ENCODE measurements around the gene MTURN.
"Not testable (repeated sequence)": the region's sequence is repeated elsewhere in the genome, so short reads cannot be mapped to it uniquely, and the experiment has no call there.

Gene MTURN

DNA sequence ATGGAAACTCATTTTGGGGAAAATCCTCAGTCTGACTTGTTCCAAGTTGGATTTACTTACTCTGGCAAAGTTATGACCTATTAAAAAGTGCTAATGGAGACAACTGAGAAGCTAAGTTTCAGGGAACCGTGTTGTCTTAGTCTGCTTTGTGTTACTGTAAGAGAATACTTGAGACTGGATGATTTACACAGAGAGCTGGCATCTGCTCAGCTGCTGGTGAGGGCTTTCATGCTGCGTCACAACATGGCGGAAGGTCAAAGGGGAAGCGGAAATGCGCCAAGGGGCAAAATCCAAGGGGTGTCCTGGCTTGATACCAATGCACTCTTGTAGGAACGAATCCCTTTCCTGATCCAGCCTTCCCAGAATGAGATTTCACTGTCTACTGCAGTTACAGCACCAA is 46.4 kb downstream of the MTURN start:
- DNase-seq, result no peak

DNA sequence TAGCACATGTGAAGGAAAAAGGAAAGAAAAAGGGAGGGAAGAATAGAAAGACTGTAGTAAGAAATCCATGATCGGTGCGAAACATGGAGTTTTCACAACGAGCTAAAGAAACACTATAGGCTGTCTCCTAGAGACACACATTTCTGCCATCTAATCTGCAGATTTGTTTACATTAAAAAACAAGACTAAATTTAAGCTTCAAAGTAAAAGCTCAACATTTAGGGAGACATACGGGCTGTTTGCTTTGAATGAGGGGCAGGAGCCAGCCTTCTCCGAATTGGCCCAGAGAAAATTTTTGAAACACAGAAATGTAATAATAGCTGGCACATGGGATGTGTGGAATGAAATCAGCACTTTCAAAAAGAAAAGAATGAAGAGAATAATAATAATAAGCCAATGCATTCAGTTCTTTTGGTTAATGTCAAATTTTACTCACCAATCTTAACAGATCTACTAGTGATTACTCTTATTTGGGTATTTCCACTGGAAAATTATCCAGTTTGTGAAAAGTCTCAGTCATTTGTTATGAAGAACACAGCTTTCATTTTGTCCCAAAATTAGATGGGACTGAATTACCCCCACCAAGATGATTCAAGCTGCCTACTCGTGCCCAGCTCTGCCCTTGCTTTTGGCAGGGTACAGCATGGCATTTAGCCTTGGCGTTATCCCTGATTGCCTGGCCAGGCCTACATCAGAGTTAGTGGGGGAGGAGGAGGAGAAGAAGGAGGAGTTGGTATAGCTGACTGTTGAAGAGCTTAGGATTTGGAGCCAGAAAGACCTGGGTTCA is 47.1 kb downstream of the MTURN start:
- no peak for DNase-seq

- no peak for DNase-seq
These were observed 48.0 kb downstream of the MTURN start for GRCh38 chr7:30182814-30183213.

- no peak for DNase-seq
These were observed 49.1 kb downstream of the MTURN start for GRCh38 chr7:30183749-30184369.

- no peak for DNase-seq
These were observed 50.2 kb downstream of the MTURN start for GRCh38 chr7:30184791-30185487.

- DNase-seq, result no peak
These were observed 50.7 kb downstream of the MTURN start for GRCh38 chr7:30185496-30185895.

GRCh38 chr7:30186725-30187124 is 51.9 kb downstream of the MTURN start:
- DNase-seq, result no peak

GRCh38 chr7:30187513-30187912 is 52.7 kb downstream of the MTURN start:
- DNase-seq, result no peak

DNA sequence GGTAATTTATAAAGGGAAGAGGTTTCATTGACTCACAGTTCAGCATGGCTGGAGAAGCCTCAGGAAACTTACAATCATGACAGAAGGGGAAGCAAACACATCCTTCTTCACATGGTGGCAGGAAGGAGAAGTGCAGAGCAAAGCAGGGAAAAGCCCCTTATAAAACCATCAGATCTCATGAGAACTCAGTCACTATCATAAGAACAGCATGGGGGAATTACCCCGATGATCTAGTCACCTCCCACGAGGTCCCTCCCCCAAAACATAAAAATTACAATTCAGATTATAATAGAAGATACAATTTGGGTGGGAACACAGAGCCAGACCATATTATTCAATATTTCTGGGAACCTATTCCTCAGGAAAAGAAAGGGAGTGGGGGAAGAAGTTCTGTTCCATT is 53.6 kb downstream of the MTURN start:
- DNase-seq, result not testable (repeated sequence)

GRCh38 chr7:30188811-30189210 is 54.0 kb downstream of the MTURN start:
- no peak for DNase-seq

GRCh38 chr7:30191809-30192208 is 57.0 kb downstream of the MTURN start:
- DNase-seq, result no peak

GRCh38 chr7:30193336-30193943 is 58.7 kb downstream of the MTURN start:
- DNase-seq, result no peak

GRCh38 chr7:30196408-30196807 is 61.6 kb downstream of the MTURN start:
- no peak for DNase-seq

DNA sequence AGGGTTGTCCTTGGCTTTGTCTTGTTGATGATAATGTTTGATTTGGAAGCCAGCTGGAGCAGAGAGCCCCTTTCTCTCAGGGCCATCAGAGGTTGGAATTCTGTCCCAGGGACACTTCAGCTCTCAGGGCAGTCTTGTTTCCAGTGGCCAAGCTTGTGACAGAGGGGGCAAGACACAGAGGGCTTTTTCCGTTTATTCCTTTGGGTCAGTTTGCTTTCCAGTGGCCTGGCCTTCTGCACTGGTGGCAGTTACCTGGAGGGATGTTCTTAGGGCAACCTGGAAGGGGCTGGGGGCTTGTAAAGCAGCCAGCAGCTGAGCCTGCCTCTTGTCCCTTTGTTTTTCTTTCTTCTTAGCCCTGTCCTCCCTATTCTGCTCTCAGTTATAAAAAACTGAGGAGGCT is 62.7 kb downstream of the MTURN start:
- DNase-seq, result no peak

DNA sequence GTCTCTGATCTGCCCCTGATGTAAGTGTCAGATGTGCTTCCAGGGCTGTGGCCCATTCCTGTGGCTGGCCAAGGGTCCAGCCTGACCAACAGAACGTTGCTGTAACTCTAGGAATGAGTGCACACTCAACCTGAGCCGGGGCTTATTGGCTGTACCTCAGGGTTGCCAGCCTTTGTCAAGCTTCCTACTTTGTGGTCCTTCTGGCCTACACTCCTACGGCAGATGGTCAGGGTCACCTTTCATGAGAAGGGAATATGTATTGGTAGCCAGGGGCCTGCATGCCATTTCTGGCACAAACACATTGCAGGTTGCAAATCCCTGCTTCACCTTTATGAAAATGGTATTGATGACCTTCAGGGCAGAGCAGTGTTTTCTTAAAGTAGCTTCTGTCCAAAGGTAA is 64.5 kb downstream of the MTURN start:
- DNase-seq, result no peak

GRCh38 chr7:30200591-30200990 is 65.8 kb downstream of the MTURN start:
- no peak for DNase-seq

- DNase-seq, result no peak
These were observed 66.4 kb downstream of the MTURN start for GRCh38 chr7:30201161-30201666.

DNA sequence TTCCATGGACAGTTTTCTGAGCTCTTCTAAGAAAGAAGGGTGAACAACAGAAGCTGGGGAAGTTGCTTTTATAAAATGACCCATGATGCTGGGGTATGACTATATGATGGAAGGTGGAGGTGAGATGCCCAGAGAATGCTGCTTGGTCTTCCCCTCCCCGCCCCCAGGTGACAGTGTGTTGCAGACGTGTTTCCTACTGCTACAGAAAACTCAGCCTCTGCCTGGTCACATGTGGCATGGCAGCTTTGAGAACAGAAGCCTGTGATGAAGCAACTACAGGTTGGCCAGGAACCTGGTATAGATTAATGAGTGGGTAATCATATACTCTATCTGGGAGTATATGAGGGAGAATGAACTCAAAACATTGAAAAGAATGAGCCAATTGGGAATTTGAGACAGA is 67.1 kb downstream of the MTURN start:
- no peak for DNase-seq

GRCh38 chr7:30202671-30203070 is 67.9 kb downstream of the MTURN start:
- no peak for DNase-seq

- no peak for DNase-seq
These were observed 71.7 kb downstream of the MTURN start for GRCh38 chr7:30206491-30206890.

- DNase-seq, result no peak
These were observed 72.2 kb downstream of the MTURN start for GRCh38 chr7:30206942-30207341.

DNA sequence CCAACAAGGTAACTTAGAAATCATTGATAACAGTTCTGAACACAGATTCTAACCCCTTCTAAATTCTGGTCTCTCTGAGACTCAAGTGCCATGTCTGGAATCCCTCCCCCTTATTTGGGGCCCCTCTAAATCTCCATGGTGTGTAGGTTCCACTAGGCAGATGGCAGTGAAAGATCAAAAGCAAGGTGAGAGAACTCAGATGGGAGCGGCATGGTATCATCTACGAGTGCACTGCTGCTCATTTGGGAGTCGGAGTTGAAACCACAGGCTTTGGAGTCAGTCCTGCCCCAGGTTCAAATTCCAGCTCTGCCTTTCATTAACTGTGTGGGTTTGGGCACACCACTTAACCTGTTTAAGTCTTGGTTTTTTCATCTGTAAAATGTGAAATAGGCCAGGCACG is 72.6 kb downstream of the MTURN start:
- no peak for DNase-seq

DNA sequence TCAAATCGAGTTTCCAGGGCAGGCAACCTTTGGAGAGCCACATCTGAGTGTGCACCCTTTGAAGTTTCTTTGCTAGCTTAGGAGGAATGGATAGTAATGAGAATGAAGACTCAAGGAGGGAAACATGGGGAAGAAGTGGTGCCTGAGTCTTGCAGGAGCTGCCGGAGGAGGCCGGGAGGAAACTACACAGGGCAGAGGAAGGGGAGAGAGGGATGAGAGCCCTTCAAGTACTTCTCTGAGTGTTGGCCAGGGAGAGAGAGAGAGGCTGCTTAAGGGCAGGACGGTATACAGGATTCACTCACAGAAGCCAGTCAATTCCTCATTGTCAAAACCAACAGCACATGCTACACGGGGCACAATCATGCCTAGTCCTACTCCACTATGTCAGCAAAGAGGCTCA is 75.2 kb downstream of the MTURN start:
- no peak for DNase-seq

Data from SHP77 treated with DMSO at 0.1 percent for 48 hours (cell line).